Loucy (cell line): ENCODE data around the gene GLRX2.

ENCODE experiments used
- CTCF ChIP-seq: fragments of 200-600 bp; sonication (generic); conservative IDR thresholded peaks from 2 replicates; pipeline ENCODE4 v1.5.1; 2014; ENCODE audit warnings: mild to moderate bottlenecking, antibody characterized with exemption, low read length
- EZH2phosphoT487 ChIP-seq: fragments of 200-600 bp; IDR thresholded peaks from 2 replicates; pipeline ENCODE4 v1.6.1; 2018; ENCODE audit warnings: antibody characterized with exemption, mild to moderate bottlenecking, moderate library complexity, borderline replicate concordance

- no peak for TF ChIP-seq CTCF
- no peak for TF ChIP-seq EZH2phosphoT487
These were observed 39.2 kb upstream of the GLRX2 start for GRCh38 chr1:193144361-193144938.
